Gastroesophageal sphincter (tissue), 4 donors: ENCODE data around the gene SYNPR. TPM values are rescaled to one million over a fixed set of nuclear protein-coding genes. Genes with fewer than 3 reads are reported as not detected.

ENCODE experiments used
- ATAC-seq: fragments of 150-250 bp; one replicate; pipeline ENCODE4 v1.9.1; 2016; ENCODE audit warnings: mild to moderate bottlenecking, moderate library complexity
- H3K27ac ChIP-seq, 4 donors: fragments of 200-600 bp; sonication (generic) in 3 of 4; 1 replicate in 3 of 4; 2 replicates in 1 of 4; pipeline ENCODE4 v1.5.1; 2016 to 2019
- H3K27me3 ChIP-seq: fragments of 200-600 bp; sonication (generic); one replicate; pipeline ENCODE4 v1.5.1; 2019
- H3K36me3 ChIP-seq, 2 donors: fragments of 200-600 bp; sonication (generic); one replicate each; pipeline ENCODE4 v1.5.1; 2019; ENCODE audit warnings: control low read depth in 1 of 2
- H3K4me1 ChIP-seq, 3 donors: fragments of 200-600 bp; sonication (generic); 1 replicate in 2 of 3; 2 replicates in 1 of 3; pipeline ENCODE4 v1.5.1; 2016 to 2019; ENCODE audit warnings: control low read depth in 2 of 3
- H3K4me3 ChIP-seq, 2 donors: fragments of 200-600 bp; sonication (generic); one replicate each; pipeline ENCODE4 v1.5.1; 2019; ENCODE audit warnings: mild to moderate bottlenecking in 1 of 2, moderate library complexity in 1 of 2
- H3K9me3 ChIP-seq, 3 donors: fragments of 200-600 bp; sonication (generic); one replicate each; pipeline ENCODE4 v1.5.1; 2017 to 2019; ENCODE audit warnings: control low read depth in 2 of 3
- CTCF ChIP-seq, 4 experiments: fragments of 200-600 bp in 2 of 4; fragments of 450-650 bp in 2 of 4; sonication (generic) in 1 of 4; IDR thresholded peaks; one replicate each; pipeline ENCODE4 v1.5.1; 2017 to 2019; ENCODE audit warnings: antibody characterized with exemption in 4 of 4, mild to moderate bottlenecking in 2 of 4, moderate library complexity in 2 of 4
- EP300 ChIP-seq: sonication (generic); formaldehyde crosslinking; IDR thresholded peaks from one replicate; pipeline ENCODE4 v1.6.1; 2017; ENCODE audit warnings: antibody characterized with exemption, mild to moderate bottlenecking
- POLR2A ChIP-seq, 2 donors: fragments of 450-650 bp; IDR thresholded peaks; one replicate each; pipeline ENCODE4 v1.6.1; 2017; ENCODE audit warnings: antibody characterized with exemption in 2 of 2, mild to moderate bottlenecking in 2 of 2, moderate library complexity in 1 of 2
- POLR2AphosphoS5 ChIP-seq: sonication (generic); formaldehyde crosslinking; IDR thresholded peaks from one replicate; pipeline ENCODE4 v1.6.1; 2017; ENCODE audit warnings: antibody characterized with exemption
- WGBS, 2 donors: methylation state at CpG; one replicate each; pipeline ENCODE4 v1.1.5; 2018; ENCODE audit warnings: low coverage in 1 of 2; 5-methylcytosine and 5-hydroxymethylcytosine counted together
- total RNA-seq, 4 donors: library from RNA; depleted of rRNA; stranded (reverse); fragments of >200 nt; gene quantifications; one replicate each; pipeline ENCODE4 v1.1.0, GENCODE V29; 2016

Gene SYNPR
- total RNA-seq, 4 donors from 2014 or later = 0.47 TPM; not detected in 3

- WGBS, 2 donors = 69 to 100% methylated on average over 2 of the region's 2 CpGs
- TF ChIP-seq CTCF (IDR thresholded peaks at IDR 0.05) = no peak
- no peak for TF ChIP-seq POLR2AphosphoS5
- no peak for TF ChIP-seq EP300
- no peak for TF ChIP-seq POLR2A (IDR thresholded peaks at IDR 0.05)
- Histone ChIP-seq H3K4me3 (no peak overlapping the region), H3K4me1 (no peaks in the 10 kb centered on the region), H3K9me3 (no peaks in the 10 kb centered on the region), H3K27ac (no peak overlapping the region), H3K36me3 (no peaks in the 10 kb centered on the region), H3K27me3 (no peaks in the 10 kb centered on the region)
- ATAC-seq = no peak
These were observed 9.5 kb downstream of the SYNPR start for GRCh38 chr3:63287610-63288009.

- 38 to 43% methylated on average over 2 of the region's 2 CpGs for WGBS, 2 donors
- Histone ChIP-seq H3K4me1 (no peaks in the 10 kb centered on the region), H3K4me3 (no peak overlapping the region), H3K36me3 (no peaks in the 10 kb centered on the region), H3K27ac (no peak overlapping the region), H3K9me3 (no peaks in the 10 kb centered on the region), H3K27me3 (no peaks in the 10 kb centered on the region)
- ATAC-seq = no peak
- TF ChIP-seq CTCF (IDR thresholded peaks at IDR 0.05) = no peak
- no peak for TF ChIP-seq POLR2AphosphoS5
- no peak for TF ChIP-seq POLR2A (IDR thresholded peaks at IDR 0.05)
- TF ChIP-seq EP300 = no peak
These were observed 12.6 kb downstream of the SYNPR start for GRCh38 chr3:63290686-63291085.

GRCh38 chr3:63294332-63294731 lies 16.2 kb downstream of the SYNPR start:
- Histone ChIP-seq H3K4me1 (no peaks in the 10 kb centered on the region), H3K27ac (no peak overlapping the region), H3K4me3 (no peak overlapping the region), H3K36me3 (no peaks in the 10 kb centered on the region), H3K9me3 (peaks cover 0 to 5% (median 0%) of the 10 kb centered on the region in 3 donors), H3K27me3 (no peaks in the 10 kb centered on the region)
- TF ChIP-seq EP300 = no peak
- no peak for TF ChIP-seq POLR2AphosphoS5
- TF ChIP-seq POLR2A (IDR thresholded peaks at IDR 0.05) = no peak
- no peak for TF ChIP-seq CTCF (IDR thresholded peaks at IDR 0.05)
- WGBS, 2 donors = 71 to 87% methylated on average over 4 of the region's 4 CpGs
- ATAC-seq = no peak

GRCh38 chr3:63295356-63295755 lies 17.2 kb downstream of the SYNPR start:
- TF ChIP-seq CTCF (IDR thresholded peaks at IDR 0.05) = no peak
- TF ChIP-seq POLR2A (IDR thresholded peaks at IDR 0.05) = no peak
- TF ChIP-seq POLR2AphosphoS5 = no peak
- TF ChIP-seq EP300 = no peak
- 40 to 53% methylated on average over 4 of the region's 4 CpGs for WGBS, 2 donors
- peaks cover 0 to 5% (median 0%) of the 10 kb centered on the region in 3 donors for H3K9me3 ChIP-seq
- no peaks in the 10 kb centered on the region for H3K4me1 ChIP-seq
- no peaks in the 10 kb centered on the region for H3K27me3 ChIP-seq
- H3K4me3 ChIP-seq = no peak overlapping the region
- no peak overlapping the region for H3K27ac ChIP-seq
- no peaks in the 10 kb centered on the region for H3K36me3 ChIP-seq
- no peak for ATAC-seq

GRCh38 chr3:63295806-63296205 lies 17.7 kb downstream of the SYNPR start:
- Histone ChIP-seq H3K4me1 (no peaks in the 10 kb centered on the region), H3K36me3 (no peaks in the 10 kb centered on the region), H3K9me3 (peaks cover 0 to 5% (median 0%) of the 10 kb centered on the region in 3 donors), H3K27me3 (no peaks in the 10 kb centered on the region), H3K4me3 (no peak overlapping the region), H3K27ac (no peak overlapping the region)
- no peak for TF ChIP-seq POLR2AphosphoS5
- no peak for TF ChIP-seq EP300
- TF ChIP-seq POLR2A (IDR thresholded peaks at IDR 0.05) = no peak
- TF ChIP-seq CTCF (IDR thresholded peaks at IDR 0.05) = no peak
- ATAC-seq = no peak
